GM23338 (cell line): ENCODE results near the gene TMPRSS13. TPM values are rescaled to one million over a fixed set of nuclear protein-coding genes. Genes with fewer than 3 reads are reported as not detected.

Source experiments
- ATAC-seq: fragments of 200-7000 bp; cut with Tn5 transposase; 3 replicates; pipeline ENCODE4 v1.9.1; 2020
- DNase-seq: peaks from one replicate; pipeline ENCODE4 v3.0.0-alpha.2; 2015; ENCODE audit warnings: low spot score
- H2AFZ ChIP-seq: fragments of 200-600 bp; sonication (generic); 2 replicates; pipeline ENCODE4 v1.8.0; 2016; ENCODE audit warnings: antibody characterized with exemption, mild to moderate bottlenecking, moderate library complexity
- H3F3A ChIP-seq: fragments of 200-600 bp; sonication (generic); replicated peaks from 2 replicates; pipeline ENCODE4 v1.8.0; 2017; ENCODE audit warnings: antibody characterized with exemption, mixed run types, low read depth
- H3K27ac ChIP-seq: fragments of 200-600 bp; sonication (generic); 2 replicates; pipeline ENCODE4 v1.6.1; 2016; ENCODE audit warnings: low read depth
- H3K27me3 ChIP-seq: fragments of 200-600 bp; sonication (generic); 2 replicates; pipeline ENCODE4 v1.8.0; 2016; ENCODE audit warnings: mild to moderate bottlenecking, mixed run types, moderate library complexity; ENCODE audit not compliant: insufficient read depth
- H3K36me3 ChIP-seq: fragments of 200-600 bp; sonication (generic); 2 replicates; pipeline ENCODE4 v1.8.0; 2016; ENCODE audit warnings: mild to moderate bottlenecking; ENCODE audit not compliant: insufficient read depth
- H3K4me1 ChIP-seq: fragments of 200-600 bp; sonication (generic); 2 replicates; pipeline ENCODE4 v1.8.0; 2016; ENCODE audit warnings: mild to moderate bottlenecking, moderate library complexity; ENCODE audit not compliant: insufficient read depth
- H3K4me2 ChIP-seq: fragments of 200-600 bp; sonication (generic); 2 replicates; pipeline ENCODE4 v1.7.1; 2017; ENCODE audit warnings: mixed run types
- H3K4me3 ChIP-seq: fragments of 200-600 bp; sonication (generic); 2 replicates; pipeline ENCODE4 v1.6.1; 2016; ENCODE audit warnings: mixed run types
- H3K79me2 ChIP-seq: fragments of 200-600 bp; sonication (generic); replicated peaks from 2 replicates; pipeline ENCODE4 v1.8.0; 2017; ENCODE audit warnings: mild to moderate bottlenecking; ENCODE audit not compliant: insufficient read depth
- H3K9me2 ChIP-seq: fragments of 200-600 bp; sonication (generic); 2 replicates; pipeline ENCODE4 v1.8.0; 2017; ENCODE audit not compliant: insufficient read depth
- H4K20me1 ChIP-seq: fragments of 200-600 bp; sonication (generic); replicated peaks from 2 replicates; pipeline ENCODE4 v1.8.0; 2017; ENCODE audit warnings: mild to moderate bottlenecking; ENCODE audit not compliant: insufficient read depth
- H3K27ac Mint-ChIP-seq: 2 replicates; pipeline ENCODE4 v1.8.0; 2020; ENCODE audit warnings: inconsistent platforms, mild to moderate bottlenecking, moderate library complexity, mixed read lengths
- H3K27me3 Mint-ChIP-seq: 3 replicates; pipeline ENCODE4 v1.8.0; 2022; ENCODE audit warnings: low read depth, mild to moderate bottlenecking, moderate library complexity, mixed read lengths, inconsistent platforms; ENCODE audit not compliant: insufficient read depth, poor library complexity
- H3K36me3 Mint-ChIP-seq: 3 replicates; pipeline ENCODE4 v1.8.0; 2021; ENCODE audit warnings: low read depth, mild to moderate bottlenecking, inconsistent platforms, moderate library complexity, mixed read lengths
- H3K4me1 Mint-ChIP-seq: 3 replicates; pipeline ENCODE4 v1.8.0; 2020; ENCODE audit warnings: mild to moderate bottlenecking, inconsistent platforms, mixed read lengths
- H3K4me3 Mint-ChIP-seq: 3 replicates; pipeline ENCODE4 v1.8.0; 2021; ENCODE audit warnings: moderate library complexity, mild to moderate bottlenecking, inconsistent platforms, mixed read lengths
- H3K9me3 Mint-ChIP-seq: 3 replicates; pipeline ENCODE4 v1.8.0; 2020; ENCODE audit warnings: moderate library complexity, mild to moderate bottlenecking, inconsistent platforms, mixed read lengths
- CREB1 ChIP-seq: fragments of 250-450 bp; sonication (Bioruptor Pico); IDR thresholded peaks from 2 replicates; pipeline ENCODE4 v1.5.0; 2020; ENCODE audit warnings: low read depth, mild to moderate bottlenecking, moderate library complexity
- ETS1 ChIP-seq: IDR thresholded peaks from 2 replicates; pipeline ENCODE4 v1.6.1; 2016; ENCODE audit warnings: antibody characterized with exemption
- EZH2 ChIP-seq: fragments of 200-600 bp; sonication (generic); IDR thresholded peaks from one replicate; pipeline ENCODE4 v1.8.0; 2017; ENCODE audit warnings: antibody characterized with exemption, mild to moderate bottlenecking, low read depth; ENCODE audit not compliant: unreplicated experiment
- EZH2phosphoT487 ChIP-seq: fragments of 200-600 bp; sonication (generic); IDR thresholded peaks from one replicate; pipeline ENCODE4 v1.8.1; 2018; ENCODE audit warnings: antibody characterized with exemption; ENCODE audit not compliant: unreplicated experiment
- JUNB ChIP-seq: IDR thresholded peaks from one replicate; pipeline ENCODE4 v1.6.1; 2016; ENCODE audit warnings: antibody characterized with exemption; ENCODE audit not compliant: unreplicated experiment
- NANOG ChIP-seq: IDR thresholded peaks from 2 replicates; pipeline ENCODE4 v1.6.1; 2016; ENCODE audit warnings: antibody characterized with exemption, borderline replicate concordance
- POLR2AphosphoS5 ChIP-seq: IDR thresholded peaks from 2 replicates; pipeline ENCODE4 v1.6.1; 2016; ENCODE audit warnings: antibody characterized with exemption, low read depth
- REST ChIP-seq: IDR thresholded peaks from one replicate; pipeline ENCODE4 v1.6.1; 2018; ENCODE audit warnings: antibody characterized with exemption; ENCODE audit not compliant: unreplicated experiment
- STAT1 ChIP-seq: IDR thresholded peaks from one replicate; pipeline ENCODE4 v1.6.1; 2016; ENCODE audit warnings: antibody characterized with exemption; ENCODE audit not compliant: unreplicated experiment
- ZNF114 ChIP-seq: fragments of 250-450 bp; sonication (Bioruptor Pico); IDR thresholded peaks from 2 replicates; pipeline ENCODE4 v1.5.0; 2020; ENCODE audit warnings: mild to moderate bottlenecking, moderate library complexity
- ZNF331 ChIP-seq: fragments of 250-450 bp; sonication (Bioruptor Pico); IDR thresholded peaks from 2 replicates; pipeline ENCODE4 v1.5.0; 2020; ENCODE audit warnings: low read depth, mild to moderate bottlenecking, moderate library complexity
- polyA plus RNA-seq: library from polyadenylated mRNA; unstranded; fragments of >200 nt; fragmentation: Nextera tagmentation; extraction: Ambion mirVana; gene quantifications from 2 replicates; pipeline ENCODE4 v1.2.1, GENCODE V29; 2016
- total RNA-seq: library from RNA; depleted of rRNA; stranded (reverse); fragments of >200 nt; shearing (Covaris generic); gene quantifications from 2 replicates; pipeline ENCODE4 v1.2.3, GENCODE V29; 2014
- TF ChIP-seq, protein P1 (sequence below): fragments of 250-450 bp; sonication (Bioruptor Pico); IDR thresholded peaks from 2 replicates; pipeline ENCODE4 v1.5.0; 2020; ENCODE audit warnings: mild to moderate bottlenecking, moderate library complexity
- TF ChIP-seq, protein P2 (sequence below), 2 experiments: fragments of 200-600 bp in 1 of 2; sonication (generic) in 1 of 2; conservative IDR thresholded peaks; 2 replicates each; pipeline versions ENCODE4 v1.5.1 to v1.6.1; 2016 to 2017; ENCODE audit warnings: antibody characterized with exemption in 2 of 2, low read depth in 2 of 2, mild to moderate bottlenecking in 2 of 2, moderate library complexity in 1 of 2

Gene TMPRSS13
- total and polyA plus RNA-seq, 2 experiments from 2014 or later: 0.31 TPM; not detected in 1

DNA sequence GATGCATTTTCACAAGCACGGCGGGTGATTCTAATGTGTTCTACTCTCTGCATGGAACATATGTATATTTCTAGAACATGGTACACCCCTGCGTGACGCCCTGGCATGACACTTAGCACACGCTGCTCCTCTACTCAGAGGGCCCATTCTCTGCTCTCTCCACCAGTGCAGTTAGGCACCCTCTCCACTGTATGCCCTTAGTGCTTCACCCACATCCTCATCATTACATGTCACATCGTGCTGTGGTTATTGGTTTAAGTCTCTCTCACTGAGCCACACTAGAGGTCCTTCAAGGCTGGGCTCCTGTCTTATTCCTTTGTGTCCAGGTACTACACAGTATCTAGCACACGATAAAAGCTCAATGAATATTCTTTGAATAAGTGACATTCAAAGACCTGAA lies 16.7 kb downstream of the TMPRSS13 start:
- H3K27me3 Mint-ChIP-seq: peaks cover 12% of the 10 kb centered on the region
- no peak overlapping the region for H2AFZ ChIP-seq
- TF ChIP-seq EZH2phosphoT487 (no peak), NANOG (no peak), EZH2 (no peak), JUNB (no peak), ZNF114 (CRISPR knock-in tag) (no peak), CREB1 (CRISPR knock-in tag) (no peak), REST (no peak), ZNF331 (no peak), POLR2AphosphoS5 (no peak), ETS1 (no peak), STAT1 (no peak)
- TF ChIP-seq, protein P1, sequence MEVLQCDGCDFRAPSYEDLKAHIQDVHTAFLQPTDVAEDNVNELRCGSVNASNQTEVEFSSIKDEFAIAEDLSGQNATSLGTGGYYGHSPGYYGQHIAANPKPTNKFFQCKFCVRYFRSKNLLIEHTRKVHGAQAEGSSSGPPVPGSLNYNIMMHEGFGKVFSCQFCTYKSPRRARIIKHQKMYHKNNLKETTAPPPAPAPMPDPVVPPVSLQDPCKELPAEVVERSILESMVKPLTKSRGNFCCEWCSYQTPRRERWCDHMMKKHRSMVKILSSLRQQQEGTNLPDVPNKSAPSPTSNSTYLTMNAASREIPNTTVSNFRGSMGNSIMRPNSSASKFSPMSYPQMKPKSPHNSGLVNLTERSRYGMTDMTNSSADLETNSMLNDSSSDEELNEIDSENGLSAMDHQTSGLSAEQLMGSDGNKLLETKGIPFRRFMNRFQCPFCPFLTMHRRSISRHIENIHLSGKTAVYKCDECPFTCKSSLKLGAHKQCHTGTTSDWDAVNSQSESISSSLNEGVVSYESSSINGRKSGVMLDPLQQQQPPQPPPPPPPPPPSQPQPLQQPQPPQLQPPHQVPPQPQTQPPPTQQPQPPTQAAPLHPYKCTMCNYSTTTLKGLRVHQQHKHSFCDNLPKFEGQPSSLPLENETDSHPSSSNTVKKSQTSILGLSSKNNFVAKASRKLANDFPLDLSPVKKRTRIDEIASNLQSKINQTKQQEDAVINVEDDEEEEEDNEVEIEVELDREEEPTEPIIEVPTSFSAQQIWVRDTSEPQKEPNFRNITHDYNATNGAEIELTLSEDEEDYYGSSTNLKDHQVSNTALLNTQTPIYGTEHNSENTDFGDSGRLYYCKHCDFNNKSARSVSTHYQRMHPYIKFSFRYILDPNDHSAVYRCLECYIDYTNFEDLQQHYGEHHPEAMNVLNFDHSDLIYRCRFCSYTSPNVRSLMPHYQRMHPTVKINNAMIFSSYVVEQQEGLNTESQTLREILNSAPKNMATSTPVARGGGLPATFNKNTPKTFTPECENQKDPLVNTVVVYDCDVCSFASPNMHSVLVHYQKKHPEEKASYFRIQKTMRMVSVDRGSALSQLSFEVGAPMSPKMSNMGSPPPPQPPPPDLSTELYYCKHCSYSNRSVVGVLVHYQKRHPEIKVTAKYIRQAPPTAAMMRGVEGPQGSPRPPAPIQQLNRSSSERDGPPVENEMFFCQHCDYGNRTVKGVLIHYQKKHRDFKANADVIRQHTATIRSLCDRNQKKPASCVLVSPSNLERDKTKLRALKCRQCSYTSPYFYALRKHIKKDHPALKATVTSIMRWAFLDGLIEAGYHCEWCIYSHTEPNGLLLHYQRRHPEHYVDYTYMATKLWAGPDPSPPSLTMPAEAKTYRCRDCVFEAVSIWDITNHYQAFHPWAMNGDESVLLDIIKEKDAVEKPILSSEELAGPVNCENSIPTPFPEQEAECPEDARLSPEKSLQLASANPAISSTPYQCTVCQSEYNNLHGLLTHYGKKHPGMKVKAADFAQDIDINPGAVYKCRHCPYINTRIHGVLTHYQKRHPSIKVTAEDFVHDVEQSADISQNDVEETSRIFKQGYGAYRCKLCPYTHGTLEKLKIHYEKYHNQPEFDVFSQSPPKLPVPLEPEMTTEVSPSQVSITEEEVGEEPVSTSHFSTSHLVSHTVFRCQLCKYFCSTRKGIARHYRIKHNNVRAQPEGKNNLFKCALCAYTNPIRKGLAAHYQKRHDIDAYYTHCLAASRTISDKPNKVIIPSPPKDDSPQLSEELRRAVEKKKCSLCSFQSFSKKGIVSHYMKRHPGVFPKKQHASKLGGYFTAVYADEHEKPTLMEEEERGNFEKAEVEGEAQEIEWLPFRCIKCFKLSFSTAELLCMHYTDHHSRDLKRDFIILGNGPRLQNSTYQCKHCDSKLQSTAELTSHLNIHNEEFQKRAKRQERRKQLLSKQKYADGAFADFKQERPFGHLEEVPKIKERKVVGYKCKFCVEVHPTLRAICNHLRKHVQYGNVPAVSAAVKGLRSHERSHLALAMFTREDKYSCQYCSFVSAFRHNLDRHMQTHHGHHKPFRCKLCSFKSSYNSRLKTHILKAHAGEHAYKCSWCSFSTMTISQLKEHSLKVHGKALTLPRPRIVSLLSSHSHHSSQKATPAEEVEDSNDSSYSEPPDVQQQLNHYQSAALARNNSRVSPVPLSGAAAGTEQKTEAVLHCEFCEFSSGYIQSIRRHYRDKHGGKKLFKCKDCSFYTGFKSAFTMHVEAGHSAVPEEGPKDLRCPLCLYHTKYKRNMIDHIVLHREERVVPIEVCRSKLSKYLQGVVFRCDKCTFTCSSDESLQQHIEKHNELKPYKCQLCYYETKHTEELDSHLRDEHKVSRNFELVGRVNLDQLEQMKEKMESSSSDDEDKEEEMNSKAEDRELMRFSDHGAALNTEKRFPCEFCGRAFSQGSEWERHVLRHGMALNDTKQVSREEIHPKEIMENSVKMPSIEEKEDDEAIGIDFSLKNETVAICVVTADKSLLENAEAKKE (CRISPR knock-in tag): no peak
- TF ChIP-seq, protein P2, sequence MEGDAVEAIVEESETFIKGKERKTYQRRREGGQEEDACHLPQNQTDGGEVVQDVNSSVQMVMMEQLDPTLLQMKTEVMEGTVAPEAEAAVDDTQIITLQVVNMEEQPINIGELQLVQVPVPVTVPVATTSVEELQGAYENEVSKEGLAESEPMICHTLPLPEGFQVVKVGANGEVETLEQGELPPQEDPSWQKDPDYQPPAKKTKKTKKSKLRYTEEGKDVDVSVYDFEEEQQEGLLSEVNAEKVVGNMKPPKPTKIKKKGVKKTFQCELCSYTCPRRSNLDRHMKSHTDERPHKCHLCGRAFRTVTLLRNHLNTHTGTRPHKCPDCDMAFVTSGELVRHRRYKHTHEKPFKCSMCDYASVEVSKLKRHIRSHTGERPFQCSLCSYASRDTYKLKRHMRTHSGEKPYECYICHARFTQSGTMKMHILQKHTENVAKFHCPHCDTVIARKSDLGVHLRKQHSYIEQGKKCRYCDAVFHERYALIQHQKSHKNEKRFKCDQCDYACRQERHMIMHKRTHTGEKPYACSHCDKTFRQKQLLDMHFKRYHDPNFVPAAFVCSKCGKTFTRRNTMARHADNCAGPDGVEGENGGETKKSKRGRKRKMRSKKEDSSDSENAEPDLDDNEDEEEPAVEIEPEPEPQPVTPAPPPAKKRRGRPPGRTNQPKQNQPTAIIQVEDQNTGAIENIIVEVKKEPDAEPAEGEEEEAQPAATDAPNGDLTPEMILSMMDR (conservative IDR thresholded peaks at IDR 0.05; ENCODE audit: low read depth in 2 of 2): no peak
- H3K4me2 ChIP-seq: no peak overlapping the region
- H3K9me2 ChIP-seq: no peaks in the 10 kb centered on the region
- H3K27me3 ChIP-seq: no peaks in the 10 kb centered on the region
- no peak overlapping the region for H3K4me3 ChIP-seq
- no peak overlapping the region for H3K27ac ChIP-seq
- no peak overlapping the region for H3K27ac Mint-ChIP-seq
- DNase-seq: no peak
- H3K79me2 ChIP-seq: no peaks in the 10 kb centered on the region
- H3K36me3 Mint-ChIP-seq: no peaks in the 10 kb centered on the region
- H3K36me3 ChIP-seq: no peaks in the 10 kb centered on the region
- ATAC-seq: no peak
- peaks cover 14% of the 10 kb centered on the region for H3K4me1 Mint-ChIP-seq
- no peaks in the 10 kb centered on the region for H3F3A ChIP-seq
- no peaks in the 10 kb centered on the region for H3K9me3 Mint-ChIP-seq
- H4K20me1 ChIP-seq: no peaks in the 10 kb centered on the region
- H3K4me1 ChIP-seq: no peaks in the 10 kb centered on the region
- H3K4me3 Mint-ChIP-seq: no peak overlapping the region
